Epithelial cell of proximal tubule (primary cell): ENCODE data around the gene ANK3. TPM values are rescaled to one million over a fixed set of nuclear protein-coding genes. Genes with fewer than 3 reads are reported as not detected.

Experiments used
- DNase-seq: peaks from one replicate; pipeline ENCODE4 v3.0.0-alpha.2; 2011; ENCODE audit warnings: low read depth
- H3K4me3 ChIP-seq: 2 replicates; pipeline ENCODE4 v1.5.1; 2011; ENCODE audit warnings: low read depth, mild to moderate bottlenecking, low read length
- total RNA-seq: library from RNA; depleted of rRNA; stranded (reverse); fragments of >200 nt; gene quantifications from 2 replicates; pipeline ENCODE4 v1.2.3, GENCODE V29; 2015
- TF ChIP-seq, protein P1 (sequence below): conservative IDR thresholded peaks from 2 replicates; pipeline ENCODE4 v1.5.1; 2012; ENCODE audit warnings: low read depth, mild to moderate bottlenecking, low read length

Gene ANK3
- total RNA-seq, 1 donor from 2014 or later: 6.6 TPM

DNA sequence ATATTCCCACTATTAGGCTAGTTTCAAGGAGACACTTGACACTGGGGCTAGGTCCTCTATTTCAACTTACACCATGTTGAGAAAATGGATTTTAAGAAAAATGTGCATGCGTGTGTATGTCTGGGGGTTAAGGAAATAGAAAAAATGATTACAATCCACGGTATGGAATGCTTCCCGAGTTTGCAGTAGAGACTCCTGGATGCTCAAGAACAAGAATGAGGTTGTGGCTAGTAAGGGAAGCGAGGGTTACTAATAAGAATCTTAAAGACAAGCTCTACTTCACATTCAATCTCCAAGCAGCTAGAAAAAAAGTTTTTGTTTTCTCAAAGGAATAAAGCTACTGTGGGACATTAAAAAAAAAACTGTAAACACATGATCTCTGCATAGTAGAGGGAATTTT is 54.7 kb downstream of the ANK3 start:
- TF ChIP-seq, protein P1, sequence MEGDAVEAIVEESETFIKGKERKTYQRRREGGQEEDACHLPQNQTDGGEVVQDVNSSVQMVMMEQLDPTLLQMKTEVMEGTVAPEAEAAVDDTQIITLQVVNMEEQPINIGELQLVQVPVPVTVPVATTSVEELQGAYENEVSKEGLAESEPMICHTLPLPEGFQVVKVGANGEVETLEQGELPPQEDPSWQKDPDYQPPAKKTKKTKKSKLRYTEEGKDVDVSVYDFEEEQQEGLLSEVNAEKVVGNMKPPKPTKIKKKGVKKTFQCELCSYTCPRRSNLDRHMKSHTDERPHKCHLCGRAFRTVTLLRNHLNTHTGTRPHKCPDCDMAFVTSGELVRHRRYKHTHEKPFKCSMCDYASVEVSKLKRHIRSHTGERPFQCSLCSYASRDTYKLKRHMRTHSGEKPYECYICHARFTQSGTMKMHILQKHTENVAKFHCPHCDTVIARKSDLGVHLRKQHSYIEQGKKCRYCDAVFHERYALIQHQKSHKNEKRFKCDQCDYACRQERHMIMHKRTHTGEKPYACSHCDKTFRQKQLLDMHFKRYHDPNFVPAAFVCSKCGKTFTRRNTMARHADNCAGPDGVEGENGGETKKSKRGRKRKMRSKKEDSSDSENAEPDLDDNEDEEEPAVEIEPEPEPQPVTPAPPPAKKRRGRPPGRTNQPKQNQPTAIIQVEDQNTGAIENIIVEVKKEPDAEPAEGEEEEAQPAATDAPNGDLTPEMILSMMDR: no peak
- H3K4me3 ChIP-seq: no peak overlapping the region
- no peak for DNase-seq

DNA sequence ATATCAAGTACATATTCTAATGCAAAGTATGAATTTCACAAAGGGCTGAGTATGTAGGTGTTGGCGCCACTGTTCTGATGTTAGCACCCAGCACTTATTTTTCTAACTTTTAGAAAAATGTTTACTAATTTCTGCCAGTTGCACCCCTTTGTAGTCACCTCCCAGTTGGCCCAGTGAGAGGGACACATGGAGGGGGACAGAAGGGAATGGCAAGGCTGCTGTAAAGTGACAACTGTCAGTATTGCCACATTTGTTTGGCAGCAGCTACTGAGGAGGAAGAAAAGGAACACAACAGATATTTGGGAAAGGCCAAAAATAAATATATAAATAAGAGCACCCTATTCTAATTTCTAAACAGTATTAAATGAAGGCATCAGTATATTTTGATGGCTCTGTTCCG is 57.3 kb downstream of the ANK3 start:
- DNase-seq: no peak
- TF ChIP-seq, protein P1: no peak
- H3K4me3 ChIP-seq: no peak overlapping the region

DNA sequence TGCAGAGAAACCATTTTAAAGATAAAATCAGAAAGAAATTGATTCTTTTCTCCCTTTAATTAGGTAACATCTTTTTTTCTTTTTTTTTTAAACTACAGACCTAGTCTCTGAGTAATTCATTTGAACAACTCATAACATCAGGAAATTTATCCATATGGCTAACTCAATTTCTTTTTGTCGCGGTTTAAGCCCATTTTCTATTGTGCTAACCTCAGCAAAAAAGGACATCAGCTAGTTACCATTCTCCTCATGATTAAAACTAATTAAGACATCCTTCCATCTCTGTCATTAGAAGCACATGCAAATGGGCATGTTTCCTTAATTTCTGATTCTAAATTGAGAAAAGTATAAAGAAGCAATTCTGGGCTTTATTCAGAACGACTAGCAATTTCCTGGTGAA is 57.8 kb downstream of the ANK3 start:
- TF ChIP-seq, protein P1: no peak
- no peak overlapping the region for H3K4me3 ChIP-seq
- no peak for DNase-seq

DNA sequence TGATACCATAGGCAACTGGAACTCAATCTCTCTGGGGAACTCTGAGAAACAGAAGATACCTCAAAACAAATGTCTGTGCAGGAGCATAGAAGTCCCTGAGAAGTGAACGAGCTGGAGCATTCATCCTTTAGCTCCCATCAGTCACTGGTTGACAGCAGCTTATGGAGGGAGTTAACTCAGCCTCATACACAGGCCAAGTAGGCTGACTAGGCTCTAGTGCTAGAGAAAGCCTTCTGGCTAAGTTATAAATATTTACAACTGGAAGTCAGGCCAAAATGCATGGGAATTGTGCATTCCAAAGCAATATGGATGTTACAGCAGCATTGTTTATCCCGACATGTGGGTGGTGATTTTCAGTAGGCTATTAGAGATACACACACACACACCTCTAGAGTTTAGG is 66.5 kb downstream of the ANK3 start:
- TF ChIP-seq, protein P1: no peak
- no peak for DNase-seq
- H3K4me3 ChIP-seq: no peak overlapping the region

DNA sequence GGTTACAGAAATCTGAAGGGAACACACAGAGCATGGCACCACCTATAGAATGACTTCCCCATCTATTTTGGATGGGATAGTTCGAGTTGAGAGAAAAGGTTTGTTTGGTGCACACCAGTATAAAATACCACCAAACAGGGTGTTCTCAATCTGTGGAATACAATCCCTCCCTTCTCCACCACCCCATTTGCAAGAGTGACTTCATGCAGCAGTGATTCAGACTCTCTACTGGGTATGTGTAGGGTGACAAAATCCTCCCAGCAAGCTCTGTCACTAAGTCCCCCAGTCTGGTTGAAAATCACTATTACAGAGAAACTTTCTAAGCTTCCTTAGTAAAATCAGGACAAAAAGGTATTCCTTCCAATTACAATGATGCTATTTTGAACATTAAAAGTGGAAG is 69.0 kb downstream of the ANK3 start:
- H3K4me3 ChIP-seq: no peak overlapping the region
- TF ChIP-seq, protein P1: no peak
- no peak for DNase-seq

DNA sequence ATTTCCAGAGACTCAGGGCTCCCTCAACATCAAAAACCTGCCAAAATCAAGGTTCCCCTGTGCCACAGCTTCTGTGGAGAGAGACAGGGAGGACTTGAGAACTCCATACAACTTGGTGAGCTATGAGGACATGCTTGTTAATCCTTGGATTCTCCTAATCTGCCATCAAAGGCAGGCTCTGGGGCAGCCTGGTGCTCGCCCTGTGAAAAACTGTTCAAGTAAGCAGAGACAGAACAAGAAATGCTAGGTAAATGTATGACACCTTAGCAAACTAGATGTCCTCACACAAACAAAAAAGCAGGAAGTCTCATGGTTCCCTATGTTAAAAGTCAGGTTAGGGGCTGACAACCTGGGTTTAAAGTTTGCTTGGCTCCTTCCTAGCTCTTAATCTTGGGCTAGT is 73.6 kb downstream of the ANK3 start:
- TF ChIP-seq, protein P1: no peak
- no peak overlapping the region for H3K4me3 ChIP-seq
- no peak for DNase-seq

DNA sequence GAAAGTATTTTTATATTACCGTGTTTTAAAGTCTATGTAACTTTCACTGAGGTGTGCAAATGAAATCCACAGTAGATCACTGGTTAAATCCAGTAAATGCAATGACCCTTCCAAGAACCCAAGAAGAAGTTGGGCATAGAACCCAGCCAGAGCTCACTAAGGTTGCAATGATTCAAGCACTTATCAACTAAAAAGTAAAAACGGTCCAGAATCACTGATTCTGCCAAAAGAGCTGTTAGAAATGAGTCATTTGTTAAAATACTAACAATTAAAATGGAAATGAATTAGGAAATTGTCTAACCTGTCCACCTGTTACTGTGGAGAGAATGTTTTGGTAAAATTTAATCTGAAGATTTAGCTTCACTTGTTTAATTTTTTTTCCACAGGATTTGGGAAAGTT is 74.4 kb downstream of the ANK3 start:
- H3K4me3 ChIP-seq: no peak overlapping the region
- no peak for DNase-seq
- TF ChIP-seq, protein P1: no peak
